Islet of Langerhans (tissue), 1 donor: ENCODE data around the gene PLBD2.

Experiments used
- FAIRE-seq: peaks from one replicate; lab custom pipeline; 2011; peaks lifted over from hg19 to GRCh38; lab: Jason Lieb, UNC

The PLBD2 gene

GRCh38 chr12:113420996-113421595, 62.7 kb downstream of the PLBD2 start:
- FAIRE-seq = no peak

GRCh38 chr12:113422030-113422885, 63.9 kb downstream of the PLBD2 start, which contains the start of gene SDSL:
Gene SDSL (plus strand): TSS chr12:113422380. CDS start chr12:113427983, 5,603 bp downstream.
- FAIRE-seq = peak; percentile 24

- no peak for FAIRE-seq
These were observed 64.7 kb downstream of the PLBD2 start for GRCh38 chr12:113422886-113423669.

- FAIRE-seq = no peak
These were observed 66.1 kb downstream of the PLBD2 start for GRCh38 chr12:113424456-113424855.

- FAIRE-seq = no peak
These were observed 66.8 kb downstream of the PLBD2 start for GRCh38 chr12:113424915-113425823.

GRCh38 chr12:113425960-113426453, 67.6 kb downstream of the PLBD2 start:
- no peak for FAIRE-seq

GRCh38 chr12:113427882-113428281, 69.5 kb downstream of the PLBD2 start:
- FAIRE-seq = no peak

GRCh38 chr12:113428482-113428881, 70.1 kb downstream of the PLBD2 start:
- no peak for FAIRE-seq

GRCh38 chr12:113432986-113433385, 74.6 kb downstream of the PLBD2 start:
- no peak for FAIRE-seq

GRCh38 chr12:113435367-113435766, 77.0 kb downstream of the PLBD2 start:
- FAIRE-seq = no peak

GRCh38 chr12:113436586-113436985, 78.2 kb downstream of the PLBD2 start:
- no peak for FAIRE-seq

GRCh38 chr12:113436993-113437728, 78.8 kb downstream of the PLBD2 start:
- FAIRE-seq = no peak

GRCh38 chr12:113437729-113438100, 79.3 kb downstream of the PLBD2 start:
- FAIRE-seq = no peak

- FAIRE-seq = no peak
These were observed 80.3 kb downstream of the PLBD2 start for GRCh38 chr12:113438523-113439300.

- no peak for FAIRE-seq
These were observed 80.9 kb downstream of the PLBD2 start for GRCh38 chr12:113439301-113439597.

- no peak for FAIRE-seq
These were observed 81.2 kb downstream of the PLBD2 start for GRCh38 chr12:113439606-113440030.

- FAIRE-seq = no peak
These were observed 81.9 kb downstream of the PLBD2 start for GRCh38 chr12:113440336-113440735.
